ENCODE data around the gene TSHZ1.

GRCh38 chr18:75167137-75167536, 43.5 kb upstream of the TSHZ1 start:
- TF ChIP-seq CTCF (IDR thresholded peaks at IDR 0.05): no peak
- no peak for TF ChIP-seq POLR2AphosphoS5 (IDR thresholded peaks at IDR 0.05)
- no peak for TF ChIP-seq POLR2A (IDR thresholded peaks at IDR 0.05)
- no peak for TF ChIP-seq EP300 (IDR thresholded peaks at IDR 0.05; ENCODE audit: low read depth)
